SK-N-SH treated with all-trans-retinoic acid at 6 μM for 48 hours (cell line): Measurements from ENCODE around the gene RBM27.

Source experiments
- PATZ1 ChIP-seq: fragments of 250-450 bp; sonication (Bioruptor Pico); IDR thresholded peaks from 2 replicates; pipeline ENCODE4 v1.8.0; 2020; ENCODE audit warnings: mild to moderate bottlenecking, moderate library complexity, borderline replicate concordance

The RBM27 gene

GRCh38 chr5:146249801-146250200, 46.4 kb downstream of the RBM27 start (continued):
- no peak for TF ChIP-seq PATZ1
- TF ChIP-seq, all 23 proteins: peak for 0
